ENCODE results near the gene DDX41.

Gene DDX41

GRCh38 chr5:177509991-177510566, 6.7 kb downstream of the DDX41 start:
- no peak overlapping the region for H3K4me3 ChIP-seq (replicated peaks in 1 of 2; ENCODE audit: low read depth in 2 of 2, low read length in 2 of 2)
- no peak for DNase-seq (ENCODE audit: low read depth in 2 of 2)
- no peak for TF ChIP-seq CTCF (IDR thresholded peaks at IDR 0.05; ENCODE audit: low read depth, low read length)

GRCh38 chr5:177509381-177509951, 7.3 kb downstream of the DDX41 start, which contains the start of gene DOK3:
TSS of gene DOK3 (minus strand) at chr5:177509826. CDS start at chr5:177509540, 286 bp downstream.
- no peak within 1 kb of the TSS for H3K4me3 ChIP-seq (replicated peaks in 1 of 2; ENCODE audit: low read depth in 2 of 2, low read length in 2 of 2)
- TF ChIP-seq CTCF (IDR thresholded peaks at IDR 0.05; ENCODE audit: low read depth, low read length), result no peak
- no peak for DNase-seq (ENCODE audit: low read depth in 2 of 2)

GRCh38 chr5:177508837-177509236, 7.9 kb downstream of the DDX41 start:
- H3K4me3 ChIP-seq (replicated peaks in 1 of 2; ENCODE audit: low read depth in 2 of 2, low read length in 2 of 2), result no peak overlapping the region
- no peak for DNase-seq (ENCODE audit: low read depth in 2 of 2)
- no peak for TF ChIP-seq CTCF (IDR thresholded peaks at IDR 0.05; ENCODE audit: low read depth, low read length)

GRCh38 chr5:177508221-177508611, 8.5 kb downstream of the DDX41 start:
- DNase-seq (ENCODE audit: low read depth in 2 of 2), result no peak
- no peak overlapping the region for H3K4me3 ChIP-seq (replicated peaks in 1 of 2; ENCODE audit: low read depth in 2 of 2, low read length in 2 of 2)
- TF ChIP-seq CTCF (IDR thresholded peaks at IDR 0.05; ENCODE audit: low read depth, low read length), result no peak

- no peak for TF ChIP-seq CTCF (IDR thresholded peaks at IDR 0.05; ENCODE audit: low read depth, low read length)
- H3K4me3 ChIP-seq (replicated peaks in 1 of 2; ENCODE audit: low read depth in 2 of 2, low read length in 2 of 2), result no peak overlapping the region
- DNase-seq (ENCODE audit: low read depth in 2 of 2), result no peak
Measured at GRCh38 chr5:177507596-177508220, 9.1 kb downstream of the DDX41 start.

- H3K4me3 ChIP-seq (replicated peaks in 1 of 2; ENCODE audit: low read depth in 2 of 2, low read length in 2 of 2), result no peak overlapping the region
- peak; percentile 50 for TF ChIP-seq CTCF (IDR thresholded peaks at IDR 0.05; ENCODE audit: low read depth, low read length)
- DNase-seq (ENCODE audit: low read depth in 2 of 2), result peak in 1 of 2 donors; percentile 45
Measured at GRCh38 chr5:177507165-177507564, 9.6 kb downstream of the DDX41 start.

Data from cardiac fibroblast (primary cell).